WTC11 (cell line): ENCODE measurements around the gene RPUSD4. TPM values are rescaled to one million over a fixed set of nuclear protein-coding genes. Genes with fewer than 3 reads are reported as not detected.

ENCODE experiments used
- ATAC-seq: fragments of 200-7000 bp; cut with Tn5 transposase; 2 replicates; pipeline ENCODE4 v1.10.0; 2021; ENCODE audit warnings: mild to moderate bottlenecking, moderate library complexity
- CTCF ChIA-PET: fragments of 300-600 bp; sonication (Branson Sonifier 250); formaldehyde crosslinking; loops from one replicate; lab custom pipeline; 2021; ENCODE audit warnings: antibody characterized with exemption; lab: Charles Lee
- POLR2A ChIA-PET: fragments of 350-600 bp; sonication (Branson Sonifier 250); formaldehyde crosslinking; loops from one replicate; lab custom pipeline; 2021; ENCODE audit warnings: antibody characterized with exemption; lab: Charles Lee
- DNase-seq: peaks from one replicate; pipeline ENCODE4 v3.0.0; 2021; ENCODE audit warnings: low spot score
- H3K27ac Mint-ChIP-seq: 2 replicates; pipeline ENCODE4 v1.8.0; 2021; ENCODE audit warnings: mixed read lengths
- H3K27me3 Mint-ChIP-seq: 2 replicates; pipeline ENCODE4 v1.8.0; 2021; ENCODE audit warnings: low read depth, mild to moderate bottlenecking, moderate library complexity, mixed read lengths
- H3K36me3 Mint-ChIP-seq: 2 replicates; pipeline ENCODE4 v1.8.0; 2021; ENCODE audit warnings: mixed read lengths
- H3K4me1 Mint-ChIP-seq: 2 replicates; pipeline ENCODE4 v1.8.0; 2022; ENCODE audit warnings: mixed read lengths
- H3K4me3 Mint-ChIP-seq: 2 replicates; pipeline ENCODE4 v1.8.0; 2021; ENCODE audit warnings: mild to moderate bottlenecking, moderate library complexity, mixed read lengths
- H3K9me3 Mint-ChIP-seq: 2 replicates; pipeline ENCODE4 v1.8.0; 2021; ENCODE audit warnings: mixed read lengths
- ARID4B ChIP-seq: sonication (generic); formaldehyde crosslinking; IDR thresholded peaks from 2 replicates; pipeline ENCODE4 v1.8.0; 2023; ENCODE audit warnings: missing genetic modification reagents, mild to moderate bottlenecking, borderline replicate concordance
- ATF2 ChIP-seq: sonication (generic); formaldehyde crosslinking; IDR thresholded peaks from 2 replicates; pipeline ENCODE4 v1.8.1; 2022; ENCODE audit warnings: low read depth, missing genetic modification reagents, borderline replicate concordance
- ATF6 ChIP-seq: sonication (generic); formaldehyde crosslinking; IDR thresholded peaks from 2 replicates; pipeline ENCODE4 v1.8.1; 2023; ENCODE audit warnings: mild to moderate bottlenecking, missing genetic modification reagents
- E2F4 ChIP-seq: sonication (generic); formaldehyde crosslinking; IDR thresholded peaks from 2 replicates; pipeline ENCODE4 v1.8.1; 2022; ENCODE audit warnings: low read depth, mild to moderate bottlenecking, moderate library complexity, missing genetic modification reagents, borderline replicate concordance
- E2F5 ChIP-seq: sonication (generic); formaldehyde crosslinking; IDR thresholded peaks from 2 replicates; pipeline ENCODE4 v1.8.1; 2022; ENCODE audit warnings: mild to moderate bottlenecking, moderate library complexity, missing genetic modification reagents
- EMX1 ChIP-seq: fragments of 250-450 bp; sonication (Bioruptor Pico); IDR thresholded peaks from 2 replicates; pipeline ENCODE4 v1.8.0; 2021; ENCODE audit warnings: mild to moderate bottlenecking
- ETV6 ChIP-seq: sonication (generic); formaldehyde crosslinking; IDR thresholded peaks from 2 replicates; pipeline ENCODE4 v1.8.1; 2022; ENCODE audit warnings: mild to moderate bottlenecking, missing genetic modification reagents
- GABPB1 ChIP-seq: sonication (generic); formaldehyde crosslinking; IDR thresholded peaks from 2 replicates; pipeline ENCODE4 v1.8.1; 2023; ENCODE audit warnings: mild to moderate bottlenecking, missing genetic modification reagents
- GTF2I ChIP-seq: fragments of 250-450 bp; sonication (Bioruptor Pico); conservative IDR thresholded peaks from 2 replicates; pipeline ENCODE4 v1.4.0; 2021; ENCODE audit warnings: mild to moderate bottlenecking
- HMGA2 ChIP-seq: fragments of 250-450 bp; sonication (Bioruptor Pico); IDR thresholded peaks from 2 replicates; pipeline ENCODE4 v1.4.0; 2021; ENCODE audit warnings: mild to moderate bottlenecking, moderate library complexity
- IRF1 ChIP-seq: sonication (generic); formaldehyde crosslinking; IDR thresholded peaks from 2 replicates; pipeline ENCODE4 v1.8.0; 2023; ENCODE audit warnings: missing genetic modification reagents
- JUN ChIP-seq: sonication (generic); formaldehyde crosslinking; IDR thresholded peaks from 2 replicates; pipeline ENCODE4 v1.8.0; 2023; ENCODE audit warnings: mild to moderate bottlenecking, missing genetic modification reagents
- NR2C2 ChIP-seq: sonication (generic); formaldehyde crosslinking; IDR thresholded peaks from 2 replicates; pipeline ENCODE4 v1.8.0; 2022; ENCODE audit warnings: mild to moderate bottlenecking, missing genetic modification reagents
- PREB ChIP-seq: sonication (generic); formaldehyde crosslinking; IDR thresholded peaks from 2 replicates; pipeline ENCODE4 v1.8.1; 2022; ENCODE audit warnings: mild to moderate bottlenecking, missing genetic modification reagents, moderate library complexity, borderline replicate concordance
- RELA ChIP-seq: sonication (generic); formaldehyde crosslinking; IDR thresholded peaks from 2 replicates; pipeline ENCODE4 v1.8.1; 2022; ENCODE audit warnings: missing genetic modification reagents, mild to moderate bottlenecking, borderline replicate concordance
- SMAD3 ChIP-seq: sonication (generic); formaldehyde crosslinking; IDR thresholded peaks from 2 replicates; pipeline ENCODE4 v1.8.0; 2022; ENCODE audit warnings: missing genetic modification reagents, mild to moderate bottlenecking, borderline replicate concordance
- SMAD4 ChIP-seq: sonication (generic); formaldehyde crosslinking; IDR thresholded peaks from 2 replicates; pipeline ENCODE4 v1.8.0; 2022; ENCODE audit warnings: mild to moderate bottlenecking, missing genetic modification reagents
- TCF7 ChIP-seq: sonication (generic); formaldehyde crosslinking; IDR thresholded peaks from 2 replicates; pipeline ENCODE4 v1.8.0; 2022; ENCODE audit warnings: mild to moderate bottlenecking, low read depth, missing genetic modification reagents, moderate library complexity
- USF1 ChIP-seq: sonication (generic); formaldehyde crosslinking; IDR thresholded peaks from 2 replicates; pipeline ENCODE4 v1.8.0; 2022; ENCODE audit warnings: mild to moderate bottlenecking, missing genetic modification reagents
- ZMAT4 ChIP-seq: fragments of 250-450 bp; sonication (Bioruptor Pico); IDR thresholded peaks from 2 replicates; pipeline ENCODE4 v1.9.0; 2021; ENCODE audit warnings: mild to moderate bottlenecking
- ZNF219 ChIP-seq: sonication (generic); formaldehyde crosslinking; IDR thresholded peaks from 2 replicates; pipeline ENCODE4 v1.8.0; 2023; ENCODE audit warnings: missing genetic modification reagents, mild to moderate bottlenecking, borderline replicate concordance
- ZNF317 ChIP-seq: sonication (generic); formaldehyde crosslinking; IDR thresholded peaks from 2 replicates; pipeline ENCODE4 v1.8.1; 2023; ENCODE audit warnings: low read depth, mild to moderate bottlenecking, moderate library complexity, missing genetic modification reagents, borderline replicate concordance
- ZNF671 ChIP-seq: fragments of 250-450 bp; sonication (Bioruptor Pico); IDR thresholded peaks from 2 replicates; pipeline ENCODE4 v1.8.0; 2021; ENCODE audit warnings: mild to moderate bottlenecking
- total RNA-seq: library from RNA; stranded (reverse); gene quantifications from 3 replicates; pipeline ENCODE4 v1.2.3, GENCODE V29; 2021

RPUSD4 gene
- total RNA-seq, 1 experiment from 2014 or later: 46.6 TPM

- TF ChIP-seq ZMAT4: no peak
- no peak for TF ChIP-seq IRF1 (CRISPR knock-in tag)
- TF ChIP-seq TCF7 (CRISPR knock-in tag): no peak
- no peak for TF ChIP-seq ZNF219 (CRISPR knock-in tag)
- no peak for TF ChIP-seq GABPB1
- no peak for TF ChIP-seq ZNF671 (CRISPR knock-in tag)
These were observed 15.1 kb upstream of the RPUSD4 start (continued) for GRCh38 chr11:126226334-126227084.

- Mint-ChIP-seq H3K27me3 (no peaks in the 10 kb centered on the region), H3K9me3 (peaks cover 13% of the 10 kb centered on the region), H3K4me1 (no peaks in the 10 kb centered on the region), H3K27ac (no peak overlapping the region; the same call in 1 of the 2 replicates), H3K4me3 (no peak overlapping the region), H3K36me3 (peaks cover 18% of the 10 kb centered on the region)
- no peak for DNase-seq
- ATAC-seq: no peak
- ChIA-PET POLR2A (no interaction called here), CTCF (no interaction called here)
- no peak for TF ChIP-seq ARID4B (CRISPR knock-in tag)
- no peak for TF ChIP-seq USF1 (CRISPR knock-in tag)
- no peak for TF ChIP-seq GABPB1
- TF ChIP-seq NR2C2 (CRISPR knock-in tag): no peak
- TF ChIP-seq EMX1 (CRISPR knock-in tag): no peak
- TF ChIP-seq SMAD3 (CRISPR knock-in tag): no peak
- no peak for TF ChIP-seq RELA
- TF ChIP-seq HMGA2 (CRISPR knock-in tag): no peak
- no peak for TF ChIP-seq JUN (CRISPR knock-in tag)
- TF ChIP-seq GTF2I (CRISPR knock-in tag): no peak
- no peak for TF ChIP-seq ZNF317 (CRISPR knock-in tag)
- TF ChIP-seq ATF6: no peak
- TF ChIP-seq SMAD4 (CRISPR knock-in tag): no peak
- no peak for TF ChIP-seq E2F4
- no peak for TF ChIP-seq E2F5 (CRISPR knock-in tag)
- TF ChIP-seq PREB (CRISPR knock-in tag): no peak
- no peak for TF ChIP-seq ZNF671 (CRISPR knock-in tag)
- TF ChIP-seq ATF2: no peak
- no peak for TF ChIP-seq ETV6 (CRISPR knock-in tag)
These were observed 13.8 kb upstream of the RPUSD4 start for GRCh38 chr11:126225295-126225665.
